NCI-H510A (cell line): ENCODE results near the gene NR2C2AP.
A peak's percentile ranks its signal among the peaks of the same experiment; 100 is the strongest.
"Not testable (repeated sequence)": the region's sequence is repeated elsewhere in the genome, so short reads cannot be mapped to it uniquely, and the experiment has no call there.

Source experiments
- DNase-seq: peaks from one replicate; lab custom pipeline; 2025; lab: John Stamatoyannopoulos, UW

The NR2C2AP gene

DNA sequence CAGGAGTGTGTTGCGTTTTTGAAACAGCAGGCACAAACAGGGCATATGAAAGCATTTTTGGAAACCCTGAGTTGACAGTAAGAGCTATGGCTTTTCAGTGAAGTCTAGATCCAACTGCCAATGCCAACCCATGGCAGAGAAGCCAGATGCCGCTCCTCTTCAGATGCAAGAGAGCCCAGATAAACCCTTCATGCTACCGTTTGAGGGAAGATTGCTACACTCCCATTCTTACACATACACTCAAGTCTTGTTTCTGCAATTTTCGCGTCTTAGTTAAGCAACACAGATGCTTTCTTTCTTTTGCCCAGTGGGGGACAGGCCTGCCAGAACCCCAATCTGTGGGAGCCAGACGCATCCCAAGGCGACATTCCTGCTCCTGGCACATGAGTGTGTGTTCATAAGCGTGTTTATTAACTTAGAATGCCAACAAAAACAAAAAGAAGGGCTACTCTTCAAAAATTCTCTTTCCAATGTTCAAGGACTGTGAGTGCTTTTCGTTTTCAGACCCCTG lies 21.7 kb downstream of the NR2C2AP start:
- no peak for DNase-seq

DNA sequence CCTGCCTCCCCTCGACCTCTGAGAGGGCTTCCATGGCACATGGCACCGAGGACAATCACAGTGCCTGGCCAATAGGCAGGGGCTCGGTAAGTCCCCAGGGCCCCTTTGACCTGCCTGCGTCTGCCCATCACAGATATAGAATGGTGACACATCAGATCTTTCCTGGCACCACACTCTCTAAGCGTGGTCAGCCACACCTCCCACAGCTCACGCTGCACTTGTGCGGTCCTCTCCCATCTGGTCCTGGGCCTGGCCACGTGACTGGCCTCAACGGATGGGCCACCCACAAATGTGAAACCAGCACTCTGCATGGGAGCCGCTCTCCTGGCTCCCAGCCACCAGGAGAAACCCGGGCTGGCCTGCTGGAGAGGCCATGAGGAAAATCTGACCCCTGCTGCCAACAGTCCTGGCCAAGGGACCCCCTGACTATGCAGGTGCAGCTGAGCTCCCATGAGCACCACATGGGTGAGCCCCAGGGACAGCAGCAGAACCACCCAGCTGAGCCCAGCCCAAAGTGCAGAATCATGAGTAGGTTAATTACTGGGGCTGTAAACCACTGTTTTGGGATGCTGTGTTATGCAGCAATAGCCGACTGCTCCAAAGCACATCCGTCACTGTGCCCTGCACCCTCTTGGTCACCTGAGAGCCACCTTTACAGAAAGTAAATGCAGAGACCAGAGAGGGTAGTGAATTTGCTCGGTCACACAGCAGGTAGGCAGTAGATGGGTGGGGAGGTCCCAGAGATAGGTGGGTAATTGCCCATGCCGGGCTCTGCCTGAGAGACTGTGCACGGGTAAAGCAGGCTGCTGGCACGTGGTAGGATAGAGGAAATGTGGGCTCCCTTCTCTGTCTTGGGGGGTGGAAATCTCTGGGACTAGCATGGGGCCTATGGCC lies 23.4 kb downstream of the NR2C2AP start:
- no peak for DNase-seq

DNA sequence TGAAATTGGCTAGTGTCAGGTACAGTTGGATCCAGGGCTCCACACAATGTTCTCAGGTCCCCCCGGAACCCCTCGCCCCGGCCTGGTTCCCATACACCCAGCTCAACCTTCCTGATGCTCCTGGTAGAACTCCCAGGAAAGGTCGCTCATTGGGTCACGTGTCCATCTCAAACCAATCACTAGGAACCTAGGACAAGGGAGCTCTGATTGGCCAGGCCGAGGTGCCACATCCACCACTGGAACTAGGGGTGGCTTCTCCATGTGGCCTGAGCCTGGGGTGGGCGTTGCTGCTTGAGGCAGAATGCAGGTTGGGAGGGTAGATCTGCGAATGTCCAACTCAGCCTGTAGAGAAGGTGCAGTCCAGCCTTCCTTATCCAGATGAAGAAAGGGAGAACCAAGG lies 26.3 kb downstream of the NR2C2AP start:
- no peak for DNase-seq

DNA sequence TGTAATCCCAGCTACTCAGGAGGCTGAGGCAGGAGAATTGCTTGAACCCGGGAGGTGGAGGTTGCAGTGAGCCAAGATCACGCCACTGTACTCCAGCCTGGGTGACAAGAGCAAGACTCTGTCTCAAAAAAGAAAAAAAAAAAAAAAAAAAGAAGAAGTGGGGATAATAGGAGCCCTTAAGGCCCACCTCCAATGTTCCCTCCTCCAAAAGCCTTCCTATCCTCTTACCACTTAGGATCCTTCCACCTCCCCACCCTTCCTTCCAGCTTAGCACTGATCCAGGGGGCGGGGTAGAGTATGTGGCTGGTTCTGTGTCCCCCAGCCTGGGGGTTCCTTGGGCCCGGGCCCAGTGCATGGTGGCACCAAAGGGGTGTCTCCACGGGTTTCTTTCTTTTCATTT lies 30.0 kb downstream of the NR2C2AP start:
- not testable (repeated sequence) for DNase-seq

DNA sequence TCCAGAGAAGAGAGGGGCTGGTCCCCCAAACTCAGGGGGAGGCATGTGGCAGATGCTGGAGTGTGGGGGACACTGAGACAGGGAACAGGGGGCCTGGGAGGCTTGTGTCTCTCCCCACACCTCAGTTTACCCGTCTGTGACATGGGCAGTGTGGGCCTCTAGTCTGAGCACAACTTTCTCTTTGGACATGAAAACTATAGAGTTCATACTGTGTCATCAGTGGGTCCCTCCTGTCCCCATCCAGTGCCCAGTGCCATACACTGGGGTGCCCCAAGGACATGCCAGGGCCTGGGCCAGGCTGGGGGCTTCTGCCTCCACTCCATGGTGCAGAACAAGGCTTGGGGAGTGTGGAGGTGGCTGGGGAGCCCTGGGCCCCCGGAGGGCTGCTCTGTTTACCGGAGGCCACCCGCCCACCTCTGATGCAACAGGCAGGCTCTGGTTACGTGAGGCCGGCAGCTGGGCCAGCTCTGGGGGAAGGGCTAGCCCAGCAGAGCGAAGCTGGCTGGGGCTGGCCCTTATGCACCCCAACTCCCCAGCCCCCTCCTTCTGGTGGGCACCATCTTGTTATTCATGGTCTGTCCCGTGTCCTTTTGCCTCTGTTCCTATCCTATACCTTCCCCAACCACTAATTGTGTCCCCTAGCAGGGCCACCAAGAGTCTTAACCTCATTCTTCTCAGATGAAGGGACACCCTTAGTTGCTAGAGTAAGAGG lies 31.2 kb downstream of the NR2C2AP start:
- no peak for DNase-seq

DNA sequence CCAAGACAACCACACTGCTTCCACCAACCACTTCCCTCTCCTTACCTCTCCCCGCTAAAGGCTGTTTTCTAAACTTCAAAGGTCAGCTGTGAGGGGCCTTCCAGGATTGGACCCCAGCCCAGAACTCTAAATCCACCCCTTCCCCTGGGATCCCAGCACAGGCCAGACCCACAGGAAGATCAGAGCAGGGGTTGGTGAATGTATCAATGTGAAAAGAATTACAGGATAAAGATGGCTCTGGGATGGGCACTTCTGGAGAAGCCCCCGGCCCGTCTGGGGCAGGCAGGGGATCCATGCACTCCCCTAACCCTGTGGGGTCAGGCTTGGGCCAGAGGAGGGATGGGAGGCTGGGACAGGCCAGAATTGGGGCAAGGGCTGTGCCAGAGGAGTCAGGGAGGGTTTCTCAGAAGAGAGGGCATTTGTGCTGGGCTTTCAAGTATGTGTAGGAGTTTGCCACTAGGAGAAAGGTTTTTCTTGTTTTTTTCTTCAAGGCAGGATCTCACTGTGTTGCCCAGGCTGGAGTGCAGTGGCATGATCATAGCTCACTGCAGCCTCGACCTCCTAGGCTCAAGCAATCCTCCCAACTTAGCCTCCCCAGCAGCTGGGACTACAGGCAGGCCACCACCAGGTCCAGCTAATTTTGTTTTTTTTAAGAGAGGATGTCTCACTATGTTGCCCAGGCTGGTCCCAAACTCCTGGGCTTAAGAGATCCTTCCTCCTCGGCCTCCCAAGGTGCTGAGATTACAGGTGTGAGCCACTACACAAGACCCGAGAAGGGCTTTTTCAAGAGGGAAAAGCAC lies 32.1 kb downstream of the NR2C2AP start:
- no peak for DNase-seq

DNA sequence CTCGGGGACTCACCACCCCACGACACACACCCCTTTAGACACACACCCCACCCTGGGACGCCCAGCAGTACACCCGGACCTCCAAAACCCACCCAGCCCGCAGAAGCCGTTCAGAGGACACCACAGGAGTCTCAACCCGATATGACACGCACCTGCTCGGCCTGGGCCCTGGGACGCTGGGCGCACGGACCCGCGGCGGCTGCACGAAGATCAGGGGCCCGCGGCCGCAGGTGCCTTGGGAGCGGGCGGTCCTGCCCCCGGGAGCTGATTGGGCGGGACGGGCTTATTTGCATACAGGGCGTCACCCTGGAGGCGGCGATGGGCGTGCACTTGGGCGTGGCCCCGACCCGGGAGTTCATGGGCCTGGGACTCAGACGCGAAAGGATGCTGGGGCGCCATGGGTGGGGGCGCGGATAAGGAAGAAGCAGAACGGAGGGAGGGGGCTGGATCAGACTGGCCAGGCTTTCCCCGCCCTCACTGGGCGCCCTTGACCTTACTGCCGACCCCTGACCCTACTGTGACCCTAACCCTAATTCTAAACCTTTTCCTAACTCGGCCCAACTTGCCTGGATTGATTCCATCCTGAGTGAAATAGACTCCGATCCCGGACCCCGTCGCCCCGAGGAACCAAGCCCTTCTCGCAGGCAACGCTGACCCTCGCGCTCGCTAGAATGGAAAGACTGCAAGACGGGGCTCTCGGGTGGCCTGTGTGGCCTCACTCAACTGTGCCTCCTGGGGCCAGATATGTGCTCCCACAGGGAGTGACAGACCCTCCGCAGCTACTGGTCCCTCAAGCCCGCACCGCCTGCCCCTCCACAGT lies 33.0 kb downstream of the NR2C2AP start, which contains the start of gene MEF2B:
TSS of gene MEF2B (minus strand) at position 211 of the 820 bp plus-strand sequence. CDS start 19,528 bp downstream, outside the sequence.
- DNase-seq = peak; percentile 77

DNA sequence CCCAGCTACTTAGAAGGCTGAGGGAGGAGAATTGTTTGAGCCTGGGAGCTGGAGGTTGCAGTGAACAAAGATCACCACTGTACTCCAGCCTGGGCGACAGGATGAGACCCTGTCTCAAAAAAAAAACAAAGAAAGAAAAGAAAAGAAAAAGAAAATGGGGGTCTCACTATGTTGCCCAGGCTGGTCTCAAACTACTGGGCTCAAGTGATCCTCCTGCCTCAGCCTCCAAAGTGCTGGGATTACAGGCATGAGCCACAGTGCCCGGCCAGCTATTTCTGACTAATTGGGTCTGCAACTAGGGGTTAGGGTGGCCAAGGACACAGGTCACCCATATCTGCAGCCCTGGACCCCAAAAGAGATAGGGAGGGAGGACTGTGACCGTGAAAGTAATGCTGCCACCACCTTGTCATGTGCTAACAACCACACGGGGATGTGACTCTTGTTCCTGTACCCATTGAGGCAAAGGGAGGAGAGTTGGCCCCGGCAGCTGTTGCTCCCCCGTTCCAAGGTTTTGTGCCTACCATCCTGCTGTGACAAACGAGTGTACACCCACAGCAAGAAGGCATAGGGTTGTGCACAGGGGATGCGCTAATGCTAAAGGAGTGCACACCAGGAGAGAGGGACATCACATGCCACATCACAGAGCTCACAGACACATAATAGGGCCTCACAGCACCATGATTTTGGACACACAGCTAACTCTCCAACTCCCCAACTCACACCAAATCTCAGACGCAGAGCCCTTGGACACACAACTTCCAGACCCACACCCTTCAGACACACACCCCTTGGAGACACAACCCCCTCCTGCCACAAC lies 33.8 kb downstream of the NR2C2AP start:
- DNase-seq = no peak

DNA sequence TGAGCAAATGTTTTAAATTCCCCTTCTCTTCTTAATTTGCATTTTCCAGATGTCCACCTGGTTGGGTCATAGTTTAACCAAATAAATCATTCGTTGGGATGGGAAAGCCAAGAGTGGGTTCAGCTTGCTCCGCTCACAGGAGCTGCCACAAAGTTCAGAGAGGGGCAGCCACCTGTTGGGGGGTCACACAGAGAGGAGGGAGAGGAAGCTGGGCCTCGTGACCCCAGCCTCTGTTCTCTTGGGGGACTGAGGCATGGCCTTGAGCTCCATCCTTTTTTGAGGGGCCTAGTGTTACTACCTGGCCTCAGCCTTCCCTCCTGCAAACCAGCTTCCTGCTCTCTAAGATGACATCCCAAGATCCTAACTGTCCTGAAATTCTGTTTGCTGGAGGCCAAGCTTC lies 35.6 kb downstream of the NR2C2AP start:
- DNase-seq = no peak

DNA sequence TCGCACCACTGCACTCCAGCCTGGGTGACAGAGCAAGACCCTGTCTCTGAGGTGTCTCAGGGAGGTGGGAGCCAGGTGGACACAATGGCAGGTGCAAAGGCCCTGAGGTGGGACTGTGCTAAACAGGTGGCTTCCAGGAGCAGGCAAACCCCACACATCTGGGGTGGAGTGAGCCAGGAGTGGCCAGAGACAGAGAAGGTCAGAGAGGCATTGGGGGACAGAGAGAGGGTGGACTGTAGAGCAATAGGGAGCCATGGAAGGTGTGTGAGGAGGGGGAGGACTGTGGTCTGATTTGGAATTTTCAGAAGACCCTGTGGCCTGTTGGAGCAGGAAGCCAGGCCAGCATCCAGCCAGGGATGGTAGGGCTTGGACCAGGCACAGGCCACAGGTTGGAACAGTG lies 37.8 kb downstream of the NR2C2AP start:
- DNase-seq = no peak

DNA sequence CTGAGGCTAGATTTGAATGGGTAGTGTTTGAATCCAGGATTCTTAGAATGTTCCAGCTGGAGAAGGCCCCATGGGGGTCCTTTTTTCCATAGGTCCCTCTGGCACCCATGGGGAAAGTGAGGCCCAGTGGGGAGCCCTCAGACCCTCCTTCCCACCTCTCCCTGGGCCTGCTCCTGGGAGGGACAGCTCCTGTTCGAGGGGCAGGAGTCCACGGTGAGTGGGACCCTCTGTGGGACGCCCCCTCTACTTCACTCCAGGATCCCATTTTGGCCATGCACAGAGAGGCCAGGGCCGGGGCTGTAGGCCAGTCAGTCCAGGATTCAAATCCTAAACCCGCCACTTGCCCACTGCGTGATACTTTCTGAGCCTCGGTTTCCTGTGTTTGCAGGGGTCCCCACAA lies 40.7 kb downstream of the NR2C2AP start:
- DNase-seq = no peak

DNA sequence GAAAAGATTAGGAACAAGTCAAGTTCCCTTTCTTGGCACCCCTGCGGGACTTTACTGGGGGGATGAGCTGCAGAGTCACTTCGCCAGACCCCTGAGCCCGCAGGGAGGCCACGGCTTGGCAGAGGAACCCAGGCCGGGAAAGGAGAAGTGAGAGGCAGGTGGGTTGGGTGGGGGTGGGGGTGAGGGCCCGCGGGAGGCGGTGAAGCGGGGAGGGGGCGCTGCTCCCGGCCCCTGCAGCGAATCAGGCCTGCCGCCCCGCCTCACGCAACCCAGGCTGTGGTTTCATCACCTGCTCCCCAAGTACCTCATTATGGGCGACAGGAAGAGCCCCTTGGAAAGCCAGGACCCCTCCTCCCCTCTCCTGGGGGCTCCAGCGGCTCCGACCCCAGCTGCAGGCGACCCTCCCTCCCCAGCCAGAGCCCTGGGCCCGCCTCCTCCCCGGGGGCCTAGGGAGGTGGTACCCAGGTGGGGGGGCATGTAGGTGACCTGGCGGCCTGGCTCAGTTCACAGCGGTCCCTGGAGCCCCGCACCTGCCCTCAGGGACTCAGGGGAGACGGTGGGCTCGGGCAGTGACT lies 42.7 kb downstream of the NR2C2AP start:
- DNase-seq = no peak

DNA sequence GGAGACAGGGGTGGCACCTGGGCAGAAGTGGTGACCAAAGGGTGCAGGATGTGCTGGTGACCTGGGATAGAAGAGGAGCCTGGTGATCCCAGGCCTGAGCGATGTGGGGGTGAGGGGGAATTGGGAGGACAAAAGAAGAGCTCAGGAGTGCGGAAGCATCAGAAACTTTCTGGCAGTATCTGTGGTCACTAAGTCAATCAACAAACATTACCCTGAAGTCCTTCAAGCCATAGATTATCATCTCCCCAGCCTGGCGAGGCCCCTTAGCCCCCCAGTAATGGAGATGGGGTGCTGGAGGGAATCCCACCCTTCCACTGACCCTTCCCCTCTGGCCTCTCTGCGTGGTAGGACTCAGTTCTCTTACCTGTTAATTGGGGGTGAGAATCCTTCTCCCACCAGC lies 43.7 kb downstream of the NR2C2AP start:
- no peak for DNase-seq

DNA sequence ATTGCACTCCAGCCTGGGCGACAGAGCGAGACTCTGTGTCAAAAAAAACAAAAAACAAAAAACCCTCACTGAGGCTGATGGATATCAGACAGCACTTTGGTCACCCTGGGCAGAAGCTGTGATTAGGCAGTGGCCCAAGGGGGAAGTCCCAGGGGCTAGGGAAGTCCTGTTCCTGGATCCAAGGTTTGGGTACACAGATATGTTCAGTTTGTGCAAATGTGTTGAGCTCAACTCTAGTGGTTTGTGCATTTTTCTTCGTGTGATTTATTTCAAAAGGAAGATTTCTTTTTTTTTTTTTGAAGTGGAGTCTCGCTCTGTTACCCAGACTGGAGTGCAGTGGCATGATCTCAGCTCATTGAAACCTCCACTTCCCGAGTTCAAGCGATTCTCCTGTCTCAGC lies 45.4 kb downstream of the NR2C2AP start:
- no peak for DNase-seq

DNA sequence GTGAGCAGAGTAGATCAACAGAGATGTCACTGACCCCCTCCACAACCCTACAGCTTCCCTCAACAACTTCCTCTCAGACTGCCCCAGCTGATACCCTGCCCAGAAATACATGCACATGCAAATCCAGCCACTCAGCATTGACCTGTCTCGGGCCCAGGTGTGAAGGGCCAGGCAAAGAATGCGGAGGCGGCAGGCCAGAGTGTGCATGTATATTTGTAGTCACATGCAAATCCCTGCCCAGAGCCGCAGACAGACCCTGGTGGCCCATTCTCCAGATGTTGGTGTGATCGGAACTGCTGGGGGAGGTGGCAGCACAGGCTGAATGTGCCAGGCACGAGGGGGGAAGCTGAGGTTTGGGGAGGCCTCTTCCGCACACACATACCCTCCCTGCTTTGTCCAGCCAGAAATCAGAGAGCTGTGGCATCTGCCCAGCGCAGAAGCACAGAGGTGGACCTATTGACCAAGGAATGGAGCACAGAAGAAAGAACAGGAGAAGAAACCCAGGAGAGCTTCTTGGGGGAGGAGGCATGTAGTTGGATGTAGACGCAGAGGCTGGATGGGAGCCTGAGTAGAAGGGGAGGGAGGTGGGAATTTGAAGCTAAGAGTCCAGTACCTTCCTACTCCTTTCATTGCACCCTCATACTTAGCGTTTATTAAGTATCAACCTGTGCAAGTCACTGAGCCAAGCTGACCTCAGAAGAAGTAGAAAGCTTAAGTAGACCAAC lies 47.6 kb downstream of the NR2C2AP start:
- DNase-seq = no peak

DNA sequence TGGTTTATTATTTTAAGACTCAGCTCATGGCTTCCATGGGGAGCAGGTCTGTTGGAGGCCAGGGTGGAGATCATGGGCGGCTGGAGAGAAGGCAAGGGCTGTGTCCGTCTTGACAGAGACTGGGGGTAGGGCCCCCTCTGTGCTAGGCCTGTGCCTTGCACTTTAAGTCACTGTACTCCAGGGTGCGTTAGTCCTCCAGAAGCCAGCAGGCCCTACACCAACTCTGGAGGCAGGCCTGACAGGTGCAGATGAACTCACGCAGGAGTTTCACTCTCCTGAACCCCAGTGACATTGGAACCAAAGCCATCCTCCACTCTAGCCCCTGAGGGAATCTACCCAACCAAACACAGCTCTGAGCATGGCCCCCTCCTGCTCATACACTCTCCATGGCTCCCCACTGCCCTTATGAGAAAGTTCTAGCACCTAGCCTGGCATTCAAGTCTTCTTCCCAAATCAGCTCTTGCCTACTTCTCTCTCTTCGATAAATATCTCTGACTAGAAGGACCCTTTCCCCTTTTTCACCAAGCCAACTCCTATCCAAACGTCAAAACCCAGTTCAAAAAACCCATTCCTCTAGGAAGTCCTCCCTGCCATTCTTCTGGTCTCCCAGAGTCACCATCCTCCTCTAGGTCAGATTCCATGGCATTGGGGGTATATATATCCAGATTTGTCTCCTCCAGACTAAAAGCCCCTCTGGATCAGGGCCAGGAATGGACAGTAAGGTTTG lies 48.3 kb downstream of the NR2C2AP start:
- DNase-seq = no peak

DNA sequence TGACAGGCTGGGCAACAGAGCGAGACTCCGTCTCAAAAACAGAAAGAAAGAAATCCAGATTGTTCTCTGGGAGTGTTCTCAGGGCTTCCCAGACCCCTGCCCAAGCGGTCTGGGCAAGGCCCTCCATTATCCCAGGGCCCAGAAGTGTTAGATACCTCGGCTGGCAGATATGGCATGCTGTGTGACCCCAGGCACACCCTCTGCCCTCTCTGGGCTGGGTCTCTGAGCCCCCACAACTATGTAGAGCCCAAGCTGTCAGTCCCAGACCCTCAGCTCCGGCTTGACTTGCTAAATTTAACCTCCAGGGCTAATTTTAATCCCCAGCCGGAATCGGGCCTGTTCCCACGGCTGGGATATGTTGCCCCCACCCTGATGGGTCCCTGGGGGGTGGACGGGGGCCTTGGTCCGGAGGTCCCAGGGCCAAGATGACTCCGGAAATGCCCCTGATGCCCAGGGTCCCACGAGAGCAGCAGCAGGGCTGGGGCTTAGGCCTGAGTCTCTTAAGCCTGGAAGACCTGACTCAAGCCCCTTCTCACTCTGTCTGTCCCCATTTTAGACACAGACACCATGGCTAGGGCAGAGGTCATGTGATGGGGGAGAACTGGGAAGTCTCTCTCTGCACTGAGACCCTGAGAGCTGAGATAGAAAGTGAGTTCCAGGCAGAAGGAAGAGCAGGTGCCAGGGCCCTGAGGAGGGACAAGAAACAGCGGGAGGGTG lies 50.4 kb downstream of the NR2C2AP start:
- DNase-seq = no peak

DNA sequence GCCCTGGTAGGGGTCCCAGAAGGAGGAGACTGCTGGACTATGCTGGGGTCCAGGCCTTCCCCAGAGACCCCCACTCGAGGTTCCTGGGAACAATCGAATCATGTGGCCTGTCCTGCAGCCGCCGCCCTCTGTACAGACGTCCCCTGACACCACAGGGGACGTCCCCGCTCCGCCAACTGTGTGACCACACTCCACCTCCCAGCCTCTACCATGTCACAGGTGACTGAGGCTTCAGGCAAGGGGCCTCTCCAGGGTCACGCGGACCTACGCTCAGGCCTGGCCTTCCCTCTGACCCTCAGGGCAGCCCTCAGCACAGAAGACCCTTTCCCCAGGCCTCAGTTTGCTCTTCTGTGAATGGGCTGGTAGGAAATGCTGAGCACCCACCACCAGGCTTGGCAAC lies 51.8 kb downstream of the NR2C2AP start:
- no peak for DNase-seq
